Endothelial cell of umbilical vein (primary cell): ENCODE data around the gene AZI2.

Experiments used
- CTCF ChIP-seq, 2 donors: IDR thresholded peaks; 1 replicate in 1 of 2; 2 replicates in 1 of 2; pipeline ENCODE4 v1.5.1; 2011; ENCODE audit warnings: low read length in 2 of 2, mild to moderate bottlenecking in 2 of 2, moderate library complexity in 2 of 2, control low read depth in 1 of 2, inconsistent platforms in 1 of 2, low read depth in 1 of 2; ENCODE audit not compliant: insufficient read depth in 1 of 2; ENCODE audit errors: extremely low read depth in 1 of 2
- POLR2A ChIP-seq: IDR thresholded peaks from 2 replicates; pipeline ENCODE4 v1.6.1; 2012; ENCODE audit warnings: low read depth, mild to moderate bottlenecking, control low read depth, low read length

GRCh38 chr3:28315711-28316110, 32.9 kb downstream of the AZI2 start:
- TF ChIP-seq POLR2A (no peak), CTCF (IDR thresholded peaks at IDR 0.05; ENCODE audit: extremely low read depth in 1 of 2, insufficient read depth in 1 of 2, low read depth in 1 of 2, low read length in 2 of 2) (no peak)
